Heart left ventricle (tissue), 16 donors: ENCODE results near the gene FYCO1. TPM values are rescaled to one million over a fixed set of nuclear protein-coding genes. Genes with fewer than 3 reads are reported as not detected.

Experiments
- ATAC-seq, 4 donors: fragments of 200-7000 bp; cut with Tn5 transposase; one replicate each; pipeline ENCODE4 v1.9.1; 2020 to 2022; ENCODE audit warnings: moderate library complexity in 4 of 4, mild to moderate bottlenecking in 3 of 4, moderate number of reproducible peaks in 1 of 4
- DNase-seq, 5 donors: peaks; one replicate each; pipeline ENCODE4 v3.0.0-alpha.2; 2020
- H3K27ac ChIP-seq, 12 donors: fragments of 200-600 bp; sonication (generic) in 4 of 12; one replicate each; pipeline versions ENCODE4 v1.5.0 to v1.8.0; 2016 to 2022; ENCODE audit warnings: mild to moderate bottlenecking in 2 of 12
- H3K27me3 ChIP-seq, 9 donors: fragments of 200-600 bp; sonication (generic) in 2 of 9; one replicate each; pipeline versions ENCODE4 v1.5.1 to v1.8.0; 2016 to 2022; ENCODE audit warnings: mild to moderate bottlenecking in 3 of 9
- H3K36me3 ChIP-seq, 9 donors: fragments of 200-600 bp; sonication (generic) in 2 of 9; one replicate each; pipeline versions ENCODE4 v1.5.0 to v1.8.0; 2018 to 2022; ENCODE audit warnings: mild to moderate bottlenecking in 2 of 9
- H3K4me1 ChIP-seq, 12 donors: fragments of 200-600 bp; sonication (generic) in 4 of 12; one replicate each; pipeline versions ENCODE4 v1.5.0 to v1.8.0; 2016 to 2022; ENCODE audit warnings: mild to moderate bottlenecking in 3 of 12
- H3K4me3 ChIP-seq, 12 donors: fragments of 200-600 bp; sonication (generic) in 4 of 12; one replicate each; pipeline versions ENCODE4 v1.5.0 to v1.8.0; 2017 to 2022; ENCODE audit warnings: mild to moderate bottlenecking in 9 of 12, moderate library complexity in 4 of 12
- H3K9me3 ChIP-seq, 12 donors: fragments of 200-600 bp; sonication (generic) in 4 of 12; one replicate each; pipeline versions ENCODE4 v1.5.0 to v1.8.0; 2016 to 2022; ENCODE audit warnings: mild to moderate bottlenecking in 1 of 12
- CTCF ChIP-seq, 12 donors: fragments of 200-600 bp; sonication (generic) in 4 of 12; IDR thresholded peaks; one replicate each; pipeline versions ENCODE4 v1.5.0 to v1.8.0; 2018 to 2022; ENCODE audit warnings: antibody characterized with exemption in 12 of 12, mild to moderate bottlenecking in 5 of 12
- POLR2A ChIP-seq, 2 donors: fragments of 450-650 bp; IDR thresholded peaks; one replicate each; pipeline ENCODE4 v1.6.1; 2017; ENCODE audit warnings: antibody characterized with exemption in 2 of 2, mild to moderate bottlenecking in 2 of 2, moderate library complexity in 2 of 2
- WGBS, 4 donors: extraction: QIAGEN DNeasy Blood & Tissue Kit in 2 of 4; methylation state at CpG; one replicate each; pipeline versions ENCODE4 v1.1.5 to v1.1.7; 2013 to 2018; 5-methylcytosine and 5-hydroxymethylcytosine counted together
- intact Hi-C, 10 donors: fragments of 100-400 bp; cut with DNase I; formaldehyde crosslinking; loops; one replicate each; pipeline versions ENCODE4 v1.11.1 to v1.14.2; 2022
- polyA plus RNA-seq, 2 donors: library from polyadenylated mRNA; stranded (reverse); fragments of 200-250 nt; gene quantifications; one replicate each; pipeline ENCODE4 v1.2.3, GENCODE V29; 2013
- total RNA-seq, 9 donors: library from RNA; depleted of rRNA in 2 of 9; stranded (reverse); fragments of >200 nt in 2 of 9; fragmentation: NEBNext Ultra II Directional in 3 of 9; extraction: Animal tissue kit (Norgen Biotek cat#: 25700) in 3 of 9; gene quantifications; one replicate each; pipeline versions ENCODE4 v1.1.0 to v1.2.4, GENCODE V29; 2016 to 2023
- donor health status: ischemic (EF 13 %, LVEDD 7.1; RV severe dilation, severe dysfunction).
- donor health status: healthy with polysubstance abuse.
- donor health status: DM: no; HTN: yes; CAD: no.
- donor health status: DM: no; HTN: no; CAD: no.
- donor health status: ischemic (EF 25% LVEDD 6.9; RV normal size, moderate dysfunction).
- donor health status: ischemic (EF 25% LVEDD 5.7; RV mildly dilated, moderate dysfunction).
- donor health status: healthy.
- donor health status: DM: yes; HTN: yes; CAD: no.
- donor health status: ischemic (EF 35%, LVEDD 5.7; RV mildly dilated, moderate dysfunction).
- donor health status: nonischemic (EF 11% LVEDD 7.7; RV severe dilation, severe dysfunction).
- donor health status: DM: yes; HTN: yes; CAD: no.
- donor health status: PGD.
- donor health status: ischemic (EF 29% LVEDD 5.4; RV normal size, mild dysfunction).
- donor health status: nonischemic (EF 23%, LVEDD 6.1; RV moderate dilation, normal function).

The FYCO1 gene
- total and polyA plus RNA-seq, 11 donors = 18.5 to 195 (median 139) TPM

DNA sequence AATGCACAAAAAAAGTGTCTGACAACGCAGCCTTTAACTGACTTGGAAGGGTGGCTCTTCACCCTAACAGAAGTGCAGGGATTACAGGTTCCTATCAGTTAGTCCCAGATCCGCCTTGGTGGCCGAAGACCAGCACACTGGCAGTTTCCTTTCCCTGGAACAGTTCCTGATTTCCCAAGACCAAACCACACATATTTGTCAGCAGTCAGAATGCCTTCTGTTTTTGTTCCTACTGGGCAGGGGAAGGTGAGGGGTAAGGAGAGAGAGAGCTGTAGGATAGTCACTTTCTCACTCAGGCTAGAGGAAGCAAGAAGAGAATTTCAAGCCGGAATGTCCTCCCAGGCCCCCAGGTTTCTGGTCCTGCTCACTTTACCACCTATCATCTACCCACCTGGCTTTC, 43.2 kb downstream of the FYCO1 start:
- Histone ChIP-seq H3K4me3 (no peak overlapping the region), H3K9me3 (no peaks in the 10 kb centered on the region), H3K4me1 (peaks cover 0 to 11% (median 0%) of the 10 kb centered on the region in 12 donors), H3K27me3 (no peaks in the 10 kb centered on the region), H3K27ac (no peak overlapping the region), H3K36me3 (peaks cover 4 to 100% (median 99%) of the 10 kb centered on the region in 9 donors)
- DNase-seq (no peak), ATAC-seq (no peak)
- WGBS, 4 donors = 66 to 84% (median 73%) methylated on average over 4 of the region's 4 CpGs
- TF ChIP-seq POLR2A (IDR thresholded peaks at IDR 0.05) (no peak), CTCF (IDR thresholded peaks at IDR 0.05) (no peak)
- intact Hi-C loops = no loop called here

GRCh38 chr3:45951946-45952345, 43.7 kb downstream of the FYCO1 start:
- peak overlapping the region in 1 of 12 donors; percentile 68 for H3K27ac ChIP-seq
- peaks cover 4 to 100% (median 99%) of the 10 kb centered on the region in 9 donors for H3K36me3 ChIP-seq
- ATAC-seq (peak in 1 of 4 donors; percentile 44), DNase-seq (no peak)
- TF ChIP-seq POLR2A (IDR thresholded peaks at IDR 0.05) (no peak), CTCF (IDR thresholded peaks at IDR 0.05) (no peak)
- intact Hi-C loops = no loop called here
- WGBS, 4 donors = 76 to 91% (median 85%) methylated on average over 6 of the region's 6 CpGs
- H3K27me3 ChIP-seq = no peaks in the 10 kb centered on the region
- H3K4me1 ChIP-seq = peaks cover 0 to 11% (median 0%) of the 10 kb centered on the region in 12 donors
- H3K9me3 ChIP-seq = no peaks in the 10 kb centered on the region
- H3K4me3 ChIP-seq = no peak overlapping the region

- no peaks in the 10 kb centered on the region for H3K9me3 ChIP-seq
- WGBS, 4 donors = 87 to 91% (median 89%) methylated on average over 6 of the region's 6 CpGs
- peak overlapping the region in 2 of 12 donors; percentile 1 to 70 for H3K27ac ChIP-seq
- peaks cover 0 to 11% (median 0%) of the 10 kb centered on the region in 12 donors for H3K4me1 ChIP-seq
- no peaks in the 10 kb centered on the region for H3K27me3 ChIP-seq
- H3K4me3 ChIP-seq = no peak overlapping the region
- peaks cover 4 to 100% (median 99%) of the 10 kb centered on the region in 9 donors for H3K36me3 ChIP-seq
- DNase-seq (peak in 1 of 5 donors; percentile 49), ATAC-seq (no peak)
- intact Hi-C loops = no loop called here
- TF ChIP-seq POLR2A (IDR thresholded peaks at IDR 0.05) (no peak), CTCF (IDR thresholded peaks at IDR 0.05) (no peak)
Observed at GRCh38 chr3:45950686-45951600, 44.7 kb downstream of the FYCO1 start.

DNA sequence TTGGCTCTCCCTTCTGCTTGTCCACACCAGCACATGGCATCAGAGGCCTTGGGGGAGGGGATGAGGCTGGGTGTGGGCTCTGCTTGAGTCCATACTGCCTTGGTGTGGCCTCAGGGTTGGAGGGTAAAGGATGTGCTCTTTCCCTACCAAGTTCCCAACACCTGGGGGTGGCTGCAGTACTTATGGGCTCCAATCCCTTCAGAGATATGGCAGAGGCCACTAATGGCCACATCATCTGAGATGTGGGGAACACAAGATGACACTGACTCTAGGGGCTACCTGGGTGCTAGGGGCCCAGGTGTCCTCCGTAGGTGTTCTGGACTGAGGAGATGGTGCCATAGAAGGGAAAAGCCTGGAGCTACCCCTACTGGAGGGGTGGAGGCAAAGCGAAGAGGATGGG, 45.5 kb downstream of the FYCO1 start:
- Histone ChIP-seq H3K36me3 (peaks cover 4 to 100% (median 99%) of the 10 kb centered on the region in 9 donors), H3K27ac (peak overlapping the region in 2 of 12 donors; percentile 1 to 70), H3K9me3 (no peaks in the 10 kb centered on the region), H3K4me1 (peaks cover 0 to 11% (median 0%) of the 10 kb centered on the region in 12 donors), H3K27me3 (no peaks in the 10 kb centered on the region), H3K4me3 (no peak overlapping the region)
- TF ChIP-seq POLR2A (IDR thresholded peaks at IDR 0.05) = no peak
- TF ChIP-seq CTCF (IDR thresholded peaks at IDR 0.05) = no peak
- DNase-seq (no peak), ATAC-seq (peak in 1 of 4 donors; percentile 26)
- 86 to 100% (median 95%) methylated on average over 1 to 2 of the region's 2 CpGs for WGBS, 4 donors
- intact Hi-C loops = no loop called here
